Astrocyte (in vitro differentiated cells and primary cell): Measurements from ENCODE around the gene TAPBPL. TPM values are rescaled to one million over a fixed set of nuclear protein-coding genes. Genes with fewer than 3 reads are reported as not detected.

ENCODE experiments used
- DNase-seq: peaks from one replicate; pipeline ENCODE4 v3.0.0-alpha.2; 2010; ENCODE audit warnings: low read depth
- FAIRE-seq: peaks from 2 replicates; lab custom pipeline; 2011; peaks lifted over from hg19 to GRCh38; lab: Jason Lieb, UNC
- H2AFZ ChIP-seq: 2 replicates; pipeline ENCODE4 v1.6.0; 2012; ENCODE audit warnings: low read depth, low read length, inconsistent platforms
- H3K27ac ChIP-seq: 2 replicates; pipeline ENCODE4 v1.5.1; 2011; ENCODE audit warnings: low read depth, low read length, inconsistent platforms
- H3K27me3 ChIP-seq: 2 replicates; pipeline ENCODE4 v1.6.0; 2011; ENCODE audit warnings: low read length, inconsistent platforms; ENCODE audit not compliant: insufficient read depth
- H3K36me3 ChIP-seq: 2 replicates; pipeline ENCODE4 v1.5.1; 2011; ENCODE audit warnings: low read length, inconsistent platforms; ENCODE audit not compliant: insufficient read depth
- H3K4me1 ChIP-seq: 2 replicates; pipeline ENCODE4 v1.5.1; 2011; ENCODE audit warnings: low read length, inconsistent platforms; ENCODE audit not compliant: insufficient read depth
- H3K4me2 ChIP-seq: 2 replicates; pipeline ENCODE4 v1.6.0; 2012; ENCODE audit warnings: low read length, inconsistent platforms
- H3K4me3 ChIP-seq: 2 replicates; pipeline ENCODE4 v1.5.1; 2011; ENCODE audit warnings: low read depth, mild to moderate bottlenecking, low read length, inconsistent platforms; ENCODE audit not compliant: insufficient read depth
- H3K79me2 ChIP-seq: 2 replicates; pipeline ENCODE4 v1.6.0; 2012; ENCODE audit warnings: mild to moderate bottlenecking, low read length, inconsistent platforms; ENCODE audit not compliant: insufficient read depth
- H3K9ac ChIP-seq: 2 replicates; pipeline ENCODE4 v1.6.0; 2012; ENCODE audit warnings: mild to moderate bottlenecking, low read length, inconsistent platforms
- H3K9me3 ChIP-seq: 2 replicates; pipeline ENCODE4 v1.5.1; 2012; ENCODE audit warnings: low read depth, mild to moderate bottlenecking, low read length, inconsistent platforms; ENCODE audit not compliant: insufficient read depth
- H4K20me1 ChIP-seq: 2 replicates; pipeline ENCODE4 v1.6.0; 2012; ENCODE audit warnings: low read length, inconsistent platforms; ENCODE audit not compliant: insufficient read depth
- H3K27ac Mint-ChIP-seq: one replicate; pipeline ENCODE4 v1.8.0; 2021; ENCODE audit warnings: mild to moderate bottlenecking, mixed read lengths; ENCODE audit not compliant: unreplicated experiment
- H3K27me3 Mint-ChIP-seq: one replicate; pipeline ENCODE4 v1.8.0; 2021; ENCODE audit warnings: low read depth, mixed read lengths; ENCODE audit not compliant: unreplicated experiment
- H3K36me3 Mint-ChIP-seq: one replicate; pipeline ENCODE4 v1.8.0; 2021; ENCODE audit warnings: low read depth, mixed read lengths; ENCODE audit not compliant: unreplicated experiment
- H3K4me1 Mint-ChIP-seq: one replicate; pipeline ENCODE4 v1.8.0; 2021; ENCODE audit warnings: low read depth, mixed read lengths; ENCODE audit not compliant: unreplicated experiment
- H3K4me3 Mint-ChIP-seq: one replicate; pipeline ENCODE4 v1.8.0; 2021; ENCODE audit warnings: mild to moderate bottlenecking, moderate library complexity, mixed read lengths; ENCODE audit not compliant: unreplicated experiment
- H3K9me3 Mint-ChIP-seq: one replicate; pipeline ENCODE4 v1.8.0; 2021; ENCODE audit warnings: mild to moderate bottlenecking, mixed read lengths; ENCODE audit not compliant: unreplicated experiment
- CTCF ChIP-seq: IDR thresholded peaks from 2 replicates; pipeline ENCODE4 v1.5.1; 2011; ENCODE audit warnings: low read depth, mild to moderate bottlenecking, inconsistent platforms, low read length, moderate library complexity; ENCODE audit not compliant: insufficient read depth
- EZH2 ChIP-seq: IDR thresholded peaks from 2 replicates; pipeline ENCODE4 v1.6.1; 2012; ENCODE audit warnings: mild to moderate bottlenecking, low read length, inconsistent platforms; ENCODE audit not compliant: insufficient read depth
- total RNA-seq: library from RNA; stranded (reverse); gene quantifications from 2 replicates; pipeline ENCODE4 v1.2.1, GENCODE V29; 2021

Gene TAPBPL
- total RNA-seq, 1 donor from 2014 or later, result 1.6 TPM

GRCh38 chr12:6405963-6406362 lies 45.9 kb upstream of the TAPBPL start:
- Histone ChIP-seq H3K36me3 (no peaks in the 10 kb centered on the region), H4K20me1 (no peaks in the 10 kb centered on the region), H3K79me2 (no peaks in the 10 kb centered on the region), H2AFZ (no peak overlapping the region), H3K27ac (no peak overlapping the region), H3K4me2 (no peak overlapping the region), H3K27me3 (no peaks in the 10 kb centered on the region), H3K9me3 (no peaks in the 10 kb centered on the region), H3K4me1 (no peaks in the 10 kb centered on the region), H3K9ac (no peak overlapping the region), H3K4me3 (no peak overlapping the region)
- FAIRE-seq, result no peak
- Mint-ChIP-seq H3K4me1 (no peaks in the 10 kb centered on the region), H3K27me3 (no peaks in the 10 kb centered on the region), H3K36me3 (no peaks in the 10 kb centered on the region), H3K4me3 (no peak overlapping the region), H3K27ac (no peak overlapping the region), H3K9me3 (peaks cover 7% of the 10 kb centered on the region)
- TF ChIP-seq EZH2, result no peak
- TF ChIP-seq CTCF, result no peak
- no peak for DNase-seq

- Mint-ChIP-seq H3K4me3 (no peak overlapping the region), H3K36me3 (no peaks in the 10 kb centered on the region), H3K27ac (no peak overlapping the region), H3K4me1 (no peaks in the 10 kb centered on the region), H3K27me3 (no peaks in the 10 kb centered on the region), H3K9me3 (peaks cover 7% of the 10 kb centered on the region)
- Histone ChIP-seq H3K36me3 (no peaks in the 10 kb centered on the region), H3K27ac (no peak overlapping the region), H3K4me1 (no peaks in the 10 kb centered on the region), H3K9me3 (no peaks in the 10 kb centered on the region), H3K27me3 (no peaks in the 10 kb centered on the region), H3K79me2 (no peaks in the 10 kb centered on the region), H4K20me1 (no peaks in the 10 kb centered on the region), H2AFZ (no peak overlapping the region), H3K4me2 (no peak overlapping the region), H3K9ac (no peak overlapping the region), H3K4me3 (no peak overlapping the region)
- no peak for FAIRE-seq
- TF ChIP-seq EZH2, result no peak
- TF ChIP-seq CTCF, result no peak
- DNase-seq, result no peak
Observed at GRCh38 chr12:6407236-6407954, 44.4 kb upstream of the TAPBPL start.

DNA sequence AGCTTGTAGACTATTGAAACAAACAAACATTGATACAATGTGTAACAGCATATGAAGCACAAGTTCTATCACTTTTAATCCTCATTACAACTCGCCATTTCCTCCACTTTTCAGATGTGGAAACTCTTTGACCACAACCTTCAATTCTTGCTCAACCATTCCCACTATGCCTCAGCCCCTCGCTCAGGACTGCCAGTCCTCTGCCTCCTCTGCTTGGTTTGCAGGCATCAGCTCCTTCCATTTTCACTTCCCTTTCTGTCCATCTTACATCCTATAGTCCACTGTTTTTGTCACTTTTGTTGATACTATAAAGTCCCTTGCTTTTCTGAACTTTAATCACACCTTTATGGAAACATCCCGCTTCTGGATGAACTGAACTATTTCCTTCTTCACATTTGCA lies 35.2 kb upstream of the TAPBPL start:
- Mint-ChIP-seq H3K4me1 (no peaks in the 10 kb centered on the region), H3K27me3 (peaks cover 6% of the 10 kb centered on the region), H3K36me3 (no peaks in the 10 kb centered on the region), H3K4me3 (no peak overlapping the region), H3K9me3 (peaks cover 3% of the 10 kb centered on the region), H3K27ac (no peak overlapping the region)
- H3K9ac ChIP-seq, result no peak overlapping the region
- no peak overlapping the region for H3K4me2 ChIP-seq
- no peaks in the 10 kb centered on the region for H3K79me2 ChIP-seq
- no peaks in the 10 kb centered on the region for H3K36me3 ChIP-seq
- H3K4me1 ChIP-seq, result no peaks in the 10 kb centered on the region
- H3K27ac ChIP-seq, result no peak overlapping the region
- FAIRE-seq (no peak), DNase-seq (no peak)
- H3K9me3 ChIP-seq, result no peaks in the 10 kb centered on the region
- no peaks in the 10 kb centered on the region for H4K20me1 ChIP-seq
- TF ChIP-seq CTCF (no peak), EZH2 (no peak)
- no peaks in the 10 kb centered on the region for H3K27me3 ChIP-seq
- no peak overlapping the region for H3K4me3 ChIP-seq
- H2AFZ ChIP-seq, result no peak overlapping the region
